K562 (cell line): ENCODE data around the gene GPX5. TPM values are rescaled to one million over a fixed set of nuclear protein-coding genes. Genes with fewer than 3 reads are reported as not detected.

Source experiments
- CBX1 ChIP-seq: sonication (generic); IDR thresholded peaks from 2 replicates; pipeline ENCODE4 v1.6.1; 2016; ENCODE audit warnings: antibody characterized with exemption, low read depth, mild to moderate bottlenecking
- CBX2 ChIP-seq: fragments of 200-600 bp; sonication (generic); IDR thresholded peaks from one replicate; pipeline ENCODE4 v1.6.1; 2012; ENCODE audit warnings: mild to moderate bottlenecking, low read length, inconsistent platforms; ENCODE audit not compliant: insufficient read depth, poor library complexity, severe bottlenecking
- CEBPG ChIP-seq, 3 experiments: fragments of 200-800 bp in 1 of 3; sonication (Bioruptor generic) in 1 of 3; sonication (generic) in 1 of 3; formaldehyde crosslinking in 1 of 3; IDR thresholded peaks in 2 of 3; conservative IDR thresholded peaks in 1 of 3; 2 replicates each; pipeline versions ENCODE4 v1.6.1 to v1.8.0; 2016 to 2022; ENCODE audit warnings: missing compliant biosample characterization in 2 of 3, missing genetic modification characterization in 2 of 3, mild to moderate bottlenecking in 1 of 3, missing genetic modification reagents in 1 of 3
- MCM3 ChIP-seq: fragments of 450-650 bp; IDR thresholded peaks from 2 replicates; pipeline ENCODE4 v1.6.1; 2016
- MEF2A ChIP-seq: IDR thresholded peaks from 2 replicates; pipeline ENCODE4 v1.6.1; 2011; ENCODE audit warnings: low read depth, mild to moderate bottlenecking, low read length, moderate library complexity; ENCODE audit not compliant: control insufficient read depth
- ZBTB7A ChIP-seq: IDR thresholded peaks from 2 replicates; pipeline ENCODE4 v1.6.1; 2011; ENCODE audit warnings: low read depth, mild to moderate bottlenecking, low read length, moderate library complexity, borderline replicate concordance; ENCODE audit not compliant: control insufficient read depth
- ZNF12 ChIP-seq: sonication (generic); formaldehyde crosslinking; IDR thresholded peaks from 2 replicates; pipeline ENCODE4 v1.4.0; 2020; ENCODE audit warnings: mild to moderate bottlenecking, missing genetic modification reagents
- ZNF668 ChIP-seq: fragments of 250-450 bp; sonication (Bioruptor Pico); IDR thresholded peaks from 2 replicates; pipeline ENCODE4 v1.8.0; 2022; ENCODE audit warnings: mild to moderate bottlenecking, inconsistent platforms
- ZSCAN29 ChIP-seq: fragments of 450-650 bp; IDR thresholded peaks from 2 replicates; pipeline ENCODE4 v1.6.1; 2017
- polyA plus RNA-seq, 8 experiments: library from polyadenylated mRNA; depleted of rRNA in 4 of 8; stranded (reverse) in 5 of 8; unstranded in 3 of 8; fragments of >200 nt; fragmentation: Nextera tagmentation in 2 of 8; fragmentation: Illumina TruSeq in 1 of 8; extraction: Ambion mirVana in 2 of 8; extraction: Trizol in 1 of 8; gene quantifications; 2 replicates each; pipeline versions ENCODE4 v1.2.1 to v1.2.3, GENCODE V29; 2011 to 2014; ENCODE audit warnings: inconsistent platforms in 1 of 8, missing spikeins in 1 of 8
- total RNA-seq, 7 experiments: library from RNA; depleted of rRNA in 6 of 7; stranded (reverse); fragments of >200 nt in 6 of 7; fragmentation: Illumina TruSeq in 2 of 7; extraction: Trizol in 2 of 7; gene quantifications; 2 replicates each; pipeline versions ENCODE4 v1.2.1 to v1.2.3, GENCODE V29; 2011 to 2021; ENCODE audit warnings: low replicate concordance in 1 of 7
- TF ChIP-seq, protein P1 (sequence below), 2 experiments: IDR thresholded peaks in 1 of 2; conservative IDR thresholded peaks in 1 of 2; 2 replicates each; pipeline ENCODE4 v1.6.1; 2016; ENCODE audit warnings: low read depth in 2 of 2, mild to moderate bottlenecking in 1 of 2, missing compliant biosample characterization in 1 of 2, missing genetic modification characterization in 1 of 2, moderate library complexity in 1 of 2
- TF ChIP-seq, protein P2 (sequence below): fragments of 200-600 bp; sonication (generic); IDR thresholded peaks from one replicate; pipeline ENCODE4 v1.6.1; 2012; ENCODE audit warnings: mild to moderate bottlenecking, low read depth, low read length, inconsistent platforms

The GPX5 gene
- total and polyA plus RNA-seq, 9 of the 15 experiments (the other 6 are each of a cell fraction or from before 2014, with no cell fraction given), result 0.07 to 0.18 (median 0.15) TPM; not detected in 6

DNA sequence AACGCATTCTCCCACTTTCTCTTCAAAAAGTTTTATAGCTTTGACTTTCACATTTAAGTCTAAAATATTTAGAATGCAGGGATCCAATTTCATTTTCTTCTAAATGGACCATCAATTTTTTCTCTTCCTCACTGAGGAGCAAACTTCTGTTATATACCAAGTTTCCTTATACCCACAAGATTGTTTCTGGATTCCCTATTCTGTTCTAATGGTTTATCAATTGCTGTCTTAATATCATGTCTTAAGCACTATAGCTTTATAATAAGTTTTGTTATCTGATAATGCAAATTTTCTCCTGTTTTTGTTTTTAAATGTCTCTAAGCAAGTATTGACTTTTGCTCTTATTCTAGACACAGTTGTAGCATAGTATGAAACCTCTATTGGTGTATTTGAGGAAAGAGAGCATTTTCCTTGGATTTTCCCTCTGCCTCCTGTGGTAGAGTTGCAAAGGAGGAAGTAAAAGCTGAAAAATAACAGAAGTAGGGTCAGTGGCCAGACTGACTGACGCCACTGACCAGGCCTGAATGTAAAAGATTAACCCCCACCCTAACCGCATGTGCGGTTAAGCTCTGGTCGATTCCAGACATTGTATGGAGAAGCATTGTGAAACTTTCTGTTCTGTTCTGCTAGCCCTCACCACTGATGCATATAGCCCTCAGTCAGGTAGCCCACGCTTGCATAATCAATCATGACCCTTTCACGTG lies 40.3 kb downstream of the GPX5 start (continued):
- TF ChIP-seq, protein P1, sequence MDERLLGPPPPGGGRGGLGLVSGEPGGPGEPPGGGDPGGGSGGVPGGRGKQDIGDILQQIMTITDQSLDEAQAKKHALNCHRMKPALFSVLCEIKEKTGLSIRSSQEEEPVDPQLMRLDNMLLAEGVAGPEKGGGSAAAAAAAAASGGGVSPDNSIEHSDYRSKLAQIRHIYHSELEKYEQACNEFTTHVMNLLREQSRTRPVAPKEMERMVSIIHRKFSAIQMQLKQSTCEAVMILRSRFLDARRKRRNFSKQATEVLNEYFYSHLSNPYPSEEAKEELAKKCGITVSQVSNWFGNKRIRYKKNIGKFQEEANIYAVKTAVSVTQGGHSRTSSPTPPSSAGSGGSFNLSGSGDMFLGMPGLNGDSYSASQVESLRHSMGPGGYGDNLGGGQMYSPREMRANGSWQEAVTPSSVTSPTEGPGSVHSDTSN (CRISPR knock-in tag; IDR thresholded peaks at IDR 0.05; ENCODE audit: low read depth), result no peak
- TF ChIP-seq, protein P1 (tag; conservative IDR thresholded peaks at IDR 0.05; ENCODE audit: low read depth), result 0 out of 2 replicates have a peak, but pooled peaks have one; percentile 16
- no peak for TF ChIP-seq ZNF668 (CRISPR knock-in tag)
- TF ChIP-seq ZSCAN29, result no peak
- peak; percentile 31; the same call in 1 of the 2 replicates for TF ChIP-seq ZBTB7A
- TF ChIP-seq MCM3, result no peak
- TF ChIP-seq, protein P2, sequence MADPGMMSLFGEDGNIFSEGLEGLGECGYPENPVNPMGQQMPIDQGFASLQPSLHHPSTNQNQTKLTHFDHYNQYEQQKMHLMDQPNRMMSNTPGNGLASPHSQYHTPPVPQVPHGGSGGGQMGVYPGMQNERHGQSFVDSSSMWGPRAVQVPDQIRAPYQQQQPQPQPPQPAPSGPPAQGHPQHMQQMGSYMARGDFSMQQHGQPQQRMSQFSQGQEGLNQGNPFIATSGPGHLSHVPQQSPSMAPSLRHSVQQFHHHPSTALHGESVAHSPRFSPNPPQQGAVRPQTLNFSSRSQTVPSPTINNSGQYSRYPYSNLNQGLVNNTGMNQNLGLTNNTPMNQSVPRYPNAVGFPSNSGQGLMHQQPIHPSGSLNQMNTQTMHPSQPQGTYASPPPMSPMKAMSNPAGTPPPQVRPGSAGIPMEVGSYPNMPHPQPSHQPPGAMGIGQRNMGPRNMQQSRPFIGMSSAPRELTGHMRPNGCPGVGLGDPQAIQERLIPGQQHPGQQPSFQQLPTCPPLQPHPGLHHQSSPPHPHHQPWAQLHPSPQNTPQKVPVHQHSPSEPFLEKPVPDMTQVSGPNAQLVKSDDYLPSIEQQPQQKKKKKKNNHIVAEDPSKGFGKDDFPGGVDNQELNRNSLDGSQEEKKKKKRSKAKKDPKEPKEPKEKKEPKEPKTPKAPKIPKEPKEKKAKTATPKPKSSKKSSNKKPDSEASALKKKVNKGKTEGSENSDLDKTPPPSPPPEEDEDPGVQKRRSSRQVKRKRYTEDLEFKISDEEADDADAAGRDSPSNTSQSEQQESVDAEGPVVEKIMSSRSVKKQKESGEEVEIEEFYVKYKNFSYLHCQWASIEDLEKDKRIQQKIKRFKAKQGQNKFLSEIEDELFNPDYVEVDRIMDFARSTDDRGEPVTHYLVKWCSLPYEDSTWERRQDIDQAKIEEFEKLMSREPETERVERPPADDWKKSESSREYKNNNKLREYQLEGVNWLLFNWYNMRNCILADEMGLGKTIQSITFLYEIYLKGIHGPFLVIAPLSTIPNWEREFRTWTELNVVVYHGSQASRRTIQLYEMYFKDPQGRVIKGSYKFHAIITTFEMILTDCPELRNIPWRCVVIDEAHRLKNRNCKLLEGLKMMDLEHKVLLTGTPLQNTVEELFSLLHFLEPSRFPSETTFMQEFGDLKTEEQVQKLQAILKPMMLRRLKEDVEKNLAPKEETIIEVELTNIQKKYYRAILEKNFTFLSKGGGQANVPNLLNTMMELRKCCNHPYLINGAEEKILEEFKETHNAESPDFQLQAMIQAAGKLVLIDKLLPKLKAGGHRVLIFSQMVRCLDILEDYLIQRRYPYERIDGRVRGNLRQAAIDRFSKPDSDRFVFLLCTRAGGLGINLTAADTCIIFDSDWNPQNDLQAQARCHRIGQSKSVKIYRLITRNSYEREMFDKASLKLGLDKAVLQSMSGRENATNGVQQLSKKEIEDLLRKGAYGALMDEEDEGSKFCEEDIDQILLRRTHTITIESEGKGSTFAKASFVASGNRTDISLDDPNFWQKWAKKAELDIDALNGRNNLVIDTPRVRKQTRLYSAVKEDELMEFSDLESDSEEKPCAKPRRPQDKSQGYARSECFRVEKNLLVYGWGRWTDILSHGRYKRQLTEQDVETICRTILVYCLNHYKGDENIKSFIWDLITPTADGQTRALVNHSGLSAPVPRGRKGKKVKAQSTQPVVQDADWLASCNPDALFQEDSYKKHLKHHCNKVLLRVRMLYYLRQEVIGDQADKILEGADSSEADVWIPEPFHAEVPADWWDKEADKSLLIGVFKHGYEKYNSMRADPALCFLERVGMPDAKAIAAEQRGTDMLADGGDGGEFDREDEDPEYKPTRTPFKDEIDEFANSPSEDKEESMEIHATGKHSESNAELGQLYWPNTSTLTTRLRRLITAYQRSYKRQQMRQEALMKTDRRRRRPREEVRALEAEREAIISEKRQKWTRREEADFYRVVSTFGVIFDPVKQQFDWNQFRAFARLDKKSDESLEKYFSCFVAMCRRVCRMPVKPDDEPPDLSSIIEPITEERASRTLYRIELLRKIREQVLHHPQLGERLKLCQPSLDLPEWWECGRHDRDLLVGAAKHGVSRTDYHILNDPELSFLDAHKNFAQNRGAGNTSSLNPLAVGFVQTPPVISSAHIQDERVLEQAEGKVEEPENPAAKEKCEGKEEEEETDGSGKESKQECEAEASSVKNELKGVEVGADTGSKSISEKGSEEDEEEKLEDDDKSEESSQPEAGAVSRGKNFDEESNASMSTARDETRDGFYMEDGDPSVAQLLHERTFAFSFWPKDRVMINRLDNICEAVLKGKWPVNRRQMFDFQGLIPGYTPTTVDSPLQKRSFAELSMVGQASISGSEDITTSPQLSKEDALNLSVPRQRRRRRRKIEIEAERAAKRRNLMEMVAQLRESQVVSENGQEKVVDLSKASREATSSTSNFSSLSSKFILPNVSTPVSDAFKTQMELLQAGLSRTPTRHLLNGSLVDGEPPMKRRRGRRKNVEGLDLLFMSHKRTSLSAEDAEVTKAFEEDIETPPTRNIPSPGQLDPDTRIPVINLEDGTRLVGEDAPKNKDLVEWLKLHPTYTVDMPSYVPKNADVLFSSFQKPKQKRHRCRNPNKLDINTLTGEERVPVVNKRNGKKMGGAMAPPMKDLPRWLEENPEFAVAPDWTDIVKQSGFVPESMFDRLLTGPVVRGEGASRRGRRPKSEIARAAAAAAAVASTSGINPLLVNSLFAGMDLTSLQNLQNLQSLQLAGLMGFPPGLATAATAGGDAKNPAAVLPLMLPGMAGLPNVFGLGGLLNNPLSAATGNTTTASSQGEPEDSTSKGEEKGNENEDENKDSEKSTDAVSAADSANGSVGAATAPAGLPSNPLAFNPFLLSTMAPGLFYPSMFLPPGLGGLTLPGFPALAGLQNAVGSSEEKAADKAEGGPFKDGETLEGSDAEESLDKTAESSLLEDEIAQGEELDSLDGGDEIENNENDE, result no peak
- TF ChIP-seq ZNF12 (CRISPR knock-in tag), result no peak
- TF ChIP-seq CBX2, result no peak
- peak; percentile 74; the same call in 1 of the 2 replicates for TF ChIP-seq CBX1
- TF ChIP-seq MEF2A, result 0 out of 2 replicates have a peak, but pooled peaks have one; percentile 16
- TF ChIP-seq CEBPG (CRISPR knock-in tag; IDR thresholded peaks at IDR 0.05), result peak; percentile 82
- peak; percentile 82 to 97 for TF ChIP-seq CEBPG (tag; conservative IDR thresholded peaks at IDR 0.05 in 1 of 2, IDR thresholded peaks at IDR 0.05 in 1 of 2)
